Measurements from ENCODE around the gene EHMT1.

The EHMT1 gene

GRCh38 chr9:137757613-137758029, 138.8 kb downstream of the EHMT1 start:
- no peak for DNase-seq (ENCODE audit: low read depth, low spot score)
- peaks cover 5% of the 10 kb centered on the region for H3K4me1 ChIP-seq (ENCODE audit: insufficient read depth, insufficient read length)
- H3K9ac ChIP-seq (ENCODE audit: insufficient read length, low read depth): no peak overlapping the region
- H3K4me3 ChIP-seq (ENCODE audit: insufficient read length, low read depth): no peak overlapping the region
- TF ChIP-seq ZNF274 (IDR thresholded peaks at IDR 0.05; ENCODE audit: low read depth, low read length) (no peak), YY1 (IDR thresholded peaks at IDR 0.05; ENCODE audit: insufficient read depth, insufficient read length) (no peak), SUZ12 (IDR thresholded peaks at IDR 0.05; ENCODE audit: extremely low read depth, insufficient read depth, insufficient read length) (no peak)
- no peaks in the 10 kb centered on the region for H3K27me3 ChIP-seq (ENCODE audit: insufficient read depth, insufficient read length)
- peaks cover 78% of the 10 kb centered on the region for H3K36me3 ChIP-seq (ENCODE audit: insufficient read depth, insufficient read length, low read length)
- peaks cover 10% of the 10 kb centered on the region; the same call in 1 of the 2 replicates for H3K9me3 ChIP-seq (ENCODE audit: insufficient read depth, low read length)

- no peak overlapping the region for H3K9ac ChIP-seq (ENCODE audit: insufficient read length, low read depth)
- no peak for DNase-seq (ENCODE audit: low read depth, low spot score)
- H3K4me3 ChIP-seq (ENCODE audit: insufficient read length, low read depth): no peak overlapping the region
- H3K9me3 ChIP-seq (ENCODE audit: insufficient read depth, low read length): peaks cover 10% of the 10 kb centered on the region; the same call in 1 of the 2 replicates
- TF ChIP-seq ZNF274 (IDR thresholded peaks at IDR 0.05; ENCODE audit: low read depth, low read length) (no peak), SUZ12 (IDR thresholded peaks at IDR 0.05; ENCODE audit: extremely low read depth, insufficient read depth, insufficient read length) (no peak)
- H3K36me3 ChIP-seq (ENCODE audit: insufficient read depth, insufficient read length, low read length): peaks cover 78% of the 10 kb centered on the region
- no peaks in the 10 kb centered on the region for H3K27me3 ChIP-seq (ENCODE audit: insufficient read depth, insufficient read length)
- H3K4me1 ChIP-seq (ENCODE audit: insufficient read depth, insufficient read length): peaks cover 5% of the 10 kb centered on the region
These were observed 139.3 kb downstream of the EHMT1 start for GRCh38 chr9:137758067-137758466.

- no peak overlapping the region for H3K4me3 ChIP-seq (ENCODE audit: insufficient read length, low read depth)
- no peaks in the 10 kb centered on the region for H3K27me3 ChIP-seq (ENCODE audit: insufficient read depth, insufficient read length)
- no peak for TF ChIP-seq YY1 (IDR thresholded peaks at IDR 0.05; ENCODE audit: insufficient read depth, insufficient read length)
- TF ChIP-seq ZNF274 (IDR thresholded peaks at IDR 0.05; ENCODE audit: low read depth, low read length): no peak
- no peak for TF ChIP-seq SUZ12 (IDR thresholded peaks at IDR 0.05; ENCODE audit: extremely low read depth, insufficient read depth, insufficient read length)
- peaks cover 5% of the 10 kb centered on the region for H3K4me1 ChIP-seq (ENCODE audit: insufficient read depth, insufficient read length)
- H3K9ac ChIP-seq (ENCODE audit: insufficient read length, low read depth): no peak overlapping the region
- peaks cover 78% of the 10 kb centered on the region for H3K36me3 ChIP-seq (ENCODE audit: insufficient read depth, insufficient read length, low read length)
- peaks cover 10% of the 10 kb centered on the region; the same call in 1 of the 2 replicates for H3K9me3 ChIP-seq (ENCODE audit: insufficient read depth, low read length)
- DNase-seq (ENCODE audit: low read depth, low spot score): no peak
These were observed 140.3 kb downstream of the EHMT1 start for GRCh38 chr9:137759117-137759516.

- no peak for TF ChIP-seq YY1 (IDR thresholded peaks at IDR 0.05; ENCODE audit: insufficient read depth, insufficient read length)
- TF ChIP-seq ZNF274 (IDR thresholded peaks at IDR 0.05; ENCODE audit: low read depth, low read length): no peak
- TF ChIP-seq SUZ12 (IDR thresholded peaks at IDR 0.05; ENCODE audit: extremely low read depth, insufficient read depth, insufficient read length): no peak
- Histone ChIP-seq H3K4me3 (ENCODE audit: insufficient read length, low read depth) (no peak overlapping the region), H3K9ac (ENCODE audit: insufficient read length, low read depth) (no peak overlapping the region), H3K27me3 (ENCODE audit: insufficient read depth, insufficient read length) (no peaks in the 10 kb centered on the region), H3K9me3 (ENCODE audit: insufficient read depth, low read length) (peaks cover 8% of the 10 kb centered on the region; the same call in 1 of the 2 replicates), H3K36me3 (ENCODE audit: insufficient read depth, insufficient read length, low read length) (peaks cover 78% of the 10 kb centered on the region), H3K4me1 (ENCODE audit: insufficient read depth, insufficient read length) (peaks cover 5% of the 10 kb centered on the region)
- DNase-seq (ENCODE audit: low read depth, low spot score): no peak
These were observed 141.0 kb downstream of the EHMT1 start for GRCh38 chr9:137759649-137760321.

- no peak for DNase-seq (ENCODE audit: low read depth, low spot score)
- peaks cover 5% of the 10 kb centered on the region for H3K4me1 ChIP-seq (ENCODE audit: insufficient read depth, insufficient read length)
- H3K9ac ChIP-seq (ENCODE audit: insufficient read length, low read depth): no peak overlapping the region
- H3K4me3 ChIP-seq (ENCODE audit: insufficient read length, low read depth): no peak overlapping the region
- peaks cover 1% of the 10 kb centered on the region; the same call in 1 of the 2 replicates for H3K9me3 ChIP-seq (ENCODE audit: insufficient read depth, low read length)
- TF ChIP-seq ZNF274 (IDR thresholded peaks at IDR 0.05; ENCODE audit: low read depth, low read length) (no peak), YY1 (IDR thresholded peaks at IDR 0.05; ENCODE audit: insufficient read depth, insufficient read length) (no peak), SUZ12 (IDR thresholded peaks at IDR 0.05; ENCODE audit: extremely low read depth, insufficient read depth, insufficient read length) (no peak)
- peaks cover 76% of the 10 kb centered on the region for H3K36me3 ChIP-seq (ENCODE audit: insufficient read depth, insufficient read length, low read length)
- no peaks in the 10 kb centered on the region for H3K27me3 ChIP-seq (ENCODE audit: insufficient read depth, insufficient read length)
These were observed 141.6 kb downstream of the EHMT1 start for GRCh38 chr9:137760426-137760825.

GRCh38 chr9:137761032-137761431, 142.2 kb downstream of the EHMT1 start:
- no peaks in the 10 kb centered on the region for H3K27me3 ChIP-seq (ENCODE audit: insufficient read depth, insufficient read length)
- DNase-seq (ENCODE audit: low read depth, low spot score): no peak
- peaks cover 77% of the 10 kb centered on the region for H3K36me3 ChIP-seq (ENCODE audit: insufficient read depth, insufficient read length, low read length)
- no peaks in the 10 kb centered on the region for H3K9me3 ChIP-seq (ENCODE audit: insufficient read depth, low read length)
- no peak overlapping the region for H3K9ac ChIP-seq (ENCODE audit: insufficient read length, low read depth)
- TF ChIP-seq YY1 (IDR thresholded peaks at IDR 0.05; ENCODE audit: insufficient read depth, insufficient read length) (no peak), SUZ12 (IDR thresholded peaks at IDR 0.05; ENCODE audit: extremely low read depth, insufficient read depth, insufficient read length) (no peak), ZNF274 (IDR thresholded peaks at IDR 0.05; ENCODE audit: low read depth, low read length) (no peak)
- H3K4me1 ChIP-seq (ENCODE audit: insufficient read depth, insufficient read length): peaks cover 5% of the 10 kb centered on the region
- H3K4me3 ChIP-seq (ENCODE audit: insufficient read length, low read depth): no peak overlapping the region

- no peak for DNase-seq (ENCODE audit: low read depth, low spot score)
- Histone ChIP-seq H3K9me3 (ENCODE audit: insufficient read depth, low read length) (no peaks in the 10 kb centered on the region), H3K4me1 (ENCODE audit: insufficient read depth, insufficient read length) (peaks cover 5% of the 10 kb centered on the region), H3K4me3 (ENCODE audit: insufficient read length, low read depth) (no peak overlapping the region), H3K36me3 (ENCODE audit: insufficient read depth, insufficient read length, low read length) (peaks cover 80% of the 10 kb centered on the region), H3K27me3 (ENCODE audit: insufficient read depth, insufficient read length) (no peaks in the 10 kb centered on the region), H3K9ac (ENCODE audit: insufficient read length, low read depth) (no peak overlapping the region)
- TF ChIP-seq SUZ12 (IDR thresholded peaks at IDR 0.05; ENCODE audit: extremely low read depth, insufficient read depth, insufficient read length): no peak
- TF ChIP-seq YY1 (IDR thresholded peaks at IDR 0.05; ENCODE audit: insufficient read depth, insufficient read length): no peak
- TF ChIP-seq ZNF274 (IDR thresholded peaks at IDR 0.05; ENCODE audit: low read depth, low read length): no peak
These were observed 143.0 kb downstream of the EHMT1 start for GRCh38 chr9:137761793-137762192.

Data from NT2/D1 (cell line).